Sigmoid colon (tissue), 4 donors: ENCODE results near the gene MEIOB.

Experiments used
- CTCF ChIP-seq, 4 experiments: fragments of 450-650 bp in 3 of 4; fragments of 200-600 bp in 1 of 4; IDR thresholded peaks; one replicate each; pipeline ENCODE4 v1.5.1; 2016 to 2019; ENCODE audit warnings: antibody characterized with exemption in 4 of 4, mild to moderate bottlenecking in 3 of 4, moderate library complexity in 2 of 4
- EP300 ChIP-seq, 4 donors: sonication (generic); formaldehyde crosslinking; IDR thresholded peaks; one replicate each; pipeline ENCODE4 v1.6.1; 2017; ENCODE audit warnings: antibody characterized with exemption in 4 of 4
- POLR2A ChIP-seq, 2 donors: fragments of 450-650 bp; IDR thresholded peaks; one replicate each; pipeline ENCODE4 v1.6.1; 2016; ENCODE audit warnings: antibody characterized with exemption in 2 of 2, mild to moderate bottlenecking in 2 of 2, moderate library complexity in 2 of 2
- POLR2AphosphoS5 ChIP-seq, 4 donors: sonication (generic); formaldehyde crosslinking; IDR thresholded peaks; one replicate each; pipeline ENCODE4 v1.6.1; 2017; ENCODE audit warnings: antibody characterized with exemption in 4 of 4

DNA sequence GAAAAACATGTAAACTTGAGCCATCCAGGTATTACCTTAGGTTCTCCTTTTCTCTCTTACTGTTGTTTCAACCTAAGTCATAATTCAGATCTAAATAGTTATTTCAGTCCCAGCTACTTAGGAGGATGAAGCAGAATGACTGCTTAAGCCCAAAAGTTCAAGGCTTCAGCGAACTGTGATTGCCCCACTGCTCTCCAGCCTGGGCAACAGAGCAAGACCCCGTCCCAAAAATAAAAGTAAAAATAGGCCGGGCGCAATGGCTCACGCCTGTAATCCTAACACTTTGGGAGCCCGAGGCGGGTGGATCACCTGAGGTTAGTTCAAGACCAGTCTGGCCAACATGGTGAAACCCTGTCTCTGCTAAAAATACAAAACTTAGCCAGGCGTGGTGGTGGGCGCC is 9.6 kb downstream of the MEIOB start:
- TF ChIP-seq CTCF (IDR thresholded peaks at IDR 0.05) = no peak
- no peak for TF ChIP-seq POLR2A (IDR thresholded peaks at IDR 0.05)
- TF ChIP-seq EP300 (IDR thresholded peaks at IDR 0.05) = no peak
- TF ChIP-seq POLR2AphosphoS5 (IDR thresholded peaks at IDR 0.05) = no peak
